Effector memory CD8-positive, alpha-beta T cell (primary cell): Measurements from ENCODE around the gene ODC1.

ENCODE experiments used
- ATAC-seq: fragments of 150-1000 bp; cut with Tn5 transposase; replicated peaks from 2 replicates; pipeline ENCODE4 v1.10.0; 2021; ENCODE audit warnings: mild to moderate bottlenecking, moderate library complexity
- DNase-seq, 3 experiments: peaks; one replicate each; pipeline ENCODE4 v3.0.0; 2021
- H3K27ac Mint-ChIP-seq, 2 donors: one replicate each; pipeline ENCODE4 v1.8.0; 2022; ENCODE audit warnings: mild to moderate bottlenecking in 2 of 2, mixed read lengths in 2 of 2, moderate library complexity in 2 of 2
- H3K27me3 Mint-ChIP-seq, 2 donors: one replicate each; pipeline ENCODE4 v1.8.0; 2022; ENCODE audit warnings: mixed read lengths in 2 of 2
- H3K36me3 Mint-ChIP-seq: one replicate; pipeline ENCODE4 v1.8.0; 2022; ENCODE audit warnings: mild to moderate bottlenecking, moderate library complexity, mixed read lengths; ENCODE audit not compliant: insufficient read depth
- H3K4me1 Mint-ChIP-seq, 2 donors: one replicate each; pipeline ENCODE4 v1.8.0; 2022; ENCODE audit warnings: low read depth in 2 of 2, mixed read lengths in 2 of 2
- H3K4me3 Mint-ChIP-seq, 2 donors: one replicate each; pipeline ENCODE4 v1.8.0; 2022; ENCODE audit warnings: mild to moderate bottlenecking in 2 of 2, mixed read lengths in 2 of 2, moderate library complexity in 2 of 2
- H3K9me3 Mint-ChIP-seq, 2 donors: one replicate each; pipeline ENCODE4 v1.8.0; 2022; ENCODE audit warnings: mixed read lengths in 2 of 2

Gene ODC1

GRCh38 chr2:10487081-10487740, 39.1 kb upstream of the ODC1 start:
- H3K27ac Mint-ChIP-seq = peak overlapping the region; percentile 94

GRCh38 chr2:10486601-10487079, 38.5 kb upstream of the ODC1 start:
- peaks cover 0 to 4% of the 10 kb centered on the region in 2 donors for H3K27me3 Mint-ChIP-seq

More at GRCh38 chr2:10487081-10487740, 39.1 kb upstream of the ODC1 start:
- H3K4me3 Mint-ChIP-seq = peak overlapping the region in 1 of 2 donors; percentile 57
- ATAC-seq (peak; percentile 16), DNase-seq (no peak)
- peaks cover 9% of the 10 kb centered on the region for H3K36me3 Mint-ChIP-seq
- H3K27me3 Mint-ChIP-seq = peaks cover 0 to 4% of the 10 kb centered on the region in 2 donors
- H3K9me3 Mint-ChIP-seq = peaks cover 0 to 5% of the 10 kb centered on the region in 2 donors
- H3K4me1 Mint-ChIP-seq = peaks cover 17 to 20% of the 10 kb centered on the region in 2 donors

GRCh38 chr2:10486091-10486490, 38.0 kb upstream of the ODC1 start:
- DNase-seq (no peak), ATAC-seq (no peak)
- H3K4me1 Mint-ChIP-seq = peaks cover 17 to 20% of the 10 kb centered on the region in 2 donors
- peaks cover 0 to 5% of the 10 kb centered on the region in 2 donors for H3K9me3 Mint-ChIP-seq
- no peak overlapping the region for H3K4me3 Mint-ChIP-seq
- H3K27ac Mint-ChIP-seq = no peak overlapping the region
- peaks cover 9% of the 10 kb centered on the region for H3K36me3 Mint-ChIP-seq
- H3K27me3 Mint-ChIP-seq = peaks cover 0 to 4% of the 10 kb centered on the region in 2 donors

More at GRCh38 chr2:10486601-10487079, 38.5 kb upstream of the ODC1 start:
- peaks cover 0 to 5% of the 10 kb centered on the region in 2 donors for H3K9me3 Mint-ChIP-seq
- peak overlapping the region; percentile 94 for H3K27ac Mint-ChIP-seq
- no peak overlapping the region for H3K4me3 Mint-ChIP-seq
- H3K36me3 Mint-ChIP-seq = peaks cover 9% of the 10 kb centered on the region
- DNase-seq (no peak), ATAC-seq (peak; percentile 54)
- peaks cover 17 to 20% of the 10 kb centered on the region in 2 donors for H3K4me1 Mint-ChIP-seq

- no peak overlapping the region for H3K27ac Mint-ChIP-seq
- no peak for DNase-seq
- H3K36me3 Mint-ChIP-seq = peaks cover 4% of the 10 kb centered on the region
- H3K9me3 Mint-ChIP-seq = peaks cover 0 to under 1% of the 10 kb centered on the region in 2 donors
- H3K4me1 Mint-ChIP-seq = peaks cover 10 to 20% of the 10 kb centered on the region in 2 donors
- H3K4me3 Mint-ChIP-seq = no peak overlapping the region
- H3K27me3 Mint-ChIP-seq = peaks cover 0 to 4% of the 10 kb centered on the region in 2 donors
- ATAC-seq = no peak
Measured at GRCh38 chr2:10482913-10483312, 34.8 kb upstream of the ODC1 start.

- H3K36me3 Mint-ChIP-seq = no peaks in the 10 kb centered on the region
- H3K27me3 Mint-ChIP-seq = peaks cover 0 to 4% of the 10 kb centered on the region in 2 donors
- H3K9me3 Mint-ChIP-seq = no peaks in the 10 kb centered on the region
- no peak overlapping the region for H3K27ac Mint-ChIP-seq
- DNase-seq (no peak), ATAC-seq (no peak)
- H3K4me3 Mint-ChIP-seq = no peak overlapping the region
- H3K4me1 Mint-ChIP-seq = peaks cover 10 to 19% of the 10 kb centered on the region in 2 donors
Measured at GRCh38 chr2:10482460-10482859, 34.3 kb upstream of the ODC1 start.

GRCh38 chr2:10481666-10482157, 33.6 kb upstream of the ODC1 start:
- Mint-ChIP-seq H3K36me3 (no peaks in the 10 kb centered on the region), H3K4me1 (peaks cover 12 to 17% of the 10 kb centered on the region in 2 donors), H3K4me3 (no peak overlapping the region), H3K27me3 (peaks cover 0 to 4% of the 10 kb centered on the region in 2 donors), H3K9me3 (no peaks in the 10 kb centered on the region), H3K27ac (no peak overlapping the region)
- ATAC-seq (no peak), DNase-seq (no peak)

GRCh38 chr2:10481055-10481665, 33.0 kb upstream of the ODC1 start:
- no peak for ATAC-seq
- Mint-ChIP-seq H3K4me3 (no peak overlapping the region), H3K4me1 (peaks cover 12 to 15% of the 10 kb centered on the region in 2 donors), H3K36me3 (no peaks in the 10 kb centered on the region), H3K9me3 (no peaks in the 10 kb centered on the region), H3K27ac (peak overlapping the region in 1 of 2 donors; percentile 33), H3K27me3 (peaks cover 0 to 4% of the 10 kb centered on the region in 2 donors)
- DNase-seq = no peak

GRCh38 chr2:10480359-10480949, 32.3 kb upstream of the ODC1 start:
- Mint-ChIP-seq H3K9me3 (no peaks in the 10 kb centered on the region), H3K27me3 (peaks cover 0 to 4% of the 10 kb centered on the region in 2 donors), H3K4me1 (peaks cover 12 to 15% of the 10 kb centered on the region in 2 donors), H3K36me3 (no peaks in the 10 kb centered on the region), H3K27ac (peak overlapping the region in 1 of 2 donors; percentile 33), H3K4me3 (no peak overlapping the region)
- ATAC-seq (no peak), DNase-seq (no peak)

- Mint-ChIP-seq H3K27ac (peak overlapping the region; percentile 72 to 75), H3K9me3 (no peaks in the 10 kb centered on the region), H3K4me1 (peaks cover 12 to 15% of the 10 kb centered on the region in 2 donors), H3K36me3 (no peaks in the 10 kb centered on the region), H3K4me3 (peak overlapping the region in 1 of 2 donors; percentile 14), H3K27me3 (peaks cover 0 to 4% of the 10 kb centered on the region in 2 donors)
- ATAC-seq = peak; percentile 63
- DNase-seq = no peak
Measured at GRCh38 chr2:10478916-10479315, 30.8 kb upstream of the ODC1 start.

- H3K27ac Mint-ChIP-seq = peak overlapping the region; percentile 72 to 75
- no peaks in the 10 kb centered on the region for H3K9me3 Mint-ChIP-seq
- no peak for ATAC-seq
Measured at GRCh38 chr2:10478298-10478625, 30.1 kb upstream of the ODC1 start.

GRCh38 chr2:10477443-10478297, 29.5 kb upstream of the ODC1 start:
- H3K36me3 Mint-ChIP-seq = no peaks in the 10 kb centered on the region
- H3K27me3 Mint-ChIP-seq = no peaks in the 10 kb centered on the region
- DNase-seq (no peak), ATAC-seq (peak; percentile 12)
- H3K27ac Mint-ChIP-seq = peak overlapping the region; percentile 72 to 75
- peak overlapping the region in 1 of 2 donors; percentile 0 for H3K4me3 Mint-ChIP-seq
- no peaks in the 10 kb centered on the region for H3K9me3 Mint-ChIP-seq
- peaks cover 12 to 15% of the 10 kb centered on the region in 2 donors for H3K4me1 Mint-ChIP-seq

More at GRCh38 chr2:10478298-10478625, 30.1 kb upstream of the ODC1 start:
- Mint-ChIP-seq H3K36me3 (no peaks in the 10 kb centered on the region), H3K4me1 (peaks cover 12 to 15% of the 10 kb centered on the region in 2 donors), H3K4me3 (no peak overlapping the region), H3K27me3 (peaks cover 0 to 3% of the 10 kb centered on the region in 2 donors)
- no peak for DNase-seq

- Mint-ChIP-seq H3K4me1 (peaks cover 12 to 15% of the 10 kb centered on the region in 2 donors), H3K4me3 (no peak overlapping the region), H3K36me3 (no peaks in the 10 kb centered on the region), H3K27me3 (no peaks in the 10 kb centered on the region), H3K27ac (peak overlapping the region in 1 of 2 donors; percentile 72), H3K9me3 (no peaks in the 10 kb centered on the region)
- no peak for DNase-seq
- ATAC-seq = no peak
Measured at GRCh38 chr2:10476723-10477442, 28.8 kb upstream of the ODC1 start.
